AG04450 (cell line): ENCODE measurements around the gene LIN7B. TPM values are rescaled to one million over a fixed set of nuclear protein-coding genes. Genes with fewer than 3 reads are reported as not detected.
"Not testable (repeated sequence)": the region's sequence is repeated elsewhere in the genome, so short reads cannot be mapped to it uniquely, and the experiment has no call there.

ENCODE experiments used
- CTCF ChIA-PET: fragments of 300-600, 350-600 bp; formaldehyde crosslinking; extraction: SDS; loops from one replicate; lab custom pipeline; 2022; ENCODE audit warnings: antibody characterized with exemption, inconsistent platforms; lab: Charles Lee
- POLR2A ChIA-PET: fragments of 350-600 bp; formaldehyde crosslinking; extraction: SDS; loops from one replicate; lab custom pipeline; 2021; ENCODE audit warnings: antibody characterized with exemption, inconsistent platforms; lab: Yijun Ruan, JAX
- DNase-seq: peaks from one replicate; pipeline ENCODE4 v3.0.0-alpha.2; 2011; ENCODE audit warnings: low read depth, low spot score
- H3K27ac ChIP-seq: one replicate; pipeline ENCODE4 v1.5.1; 2012; ENCODE audit warnings: low read depth, low read length, control low read depth
- H3K27me3 ChIP-seq: one replicate; pipeline ENCODE4 v1.6.0; 2012; ENCODE audit warnings: low read length; ENCODE audit not compliant: control insufficient read depth, insufficient read depth
- H3K4me3 ChIP-seq: 2 replicates; pipeline ENCODE4 v1.5.1; 2011; ENCODE audit warnings: mild to moderate bottlenecking, low read depth, low read length, control low read depth
- H3K9me3 ChIP-seq: 2 replicates; pipeline ENCODE4 v1.5.1; 2012; ENCODE audit warnings: low read length; ENCODE audit not compliant: control insufficient read depth, insufficient read depth
- CTCF ChIP-seq: IDR thresholded peaks from 2 replicates; pipeline ENCODE4 v1.5.1; 2011; ENCODE audit warnings: low read depth, low read length, control low read depth, inconsistent platforms
- polyA plus RNA-seq: library from polyadenylated mRNA; depleted of rRNA; stranded (reverse); fragments of >200 nt; gene quantifications from 2 replicates; pipeline ENCODE4 v1.2.3, GENCODE V29; 2011

Gene LIN7B
- polyA plus RNA-seq, 1 experiment: 4.2 TPM

GRCh38 chr19:49145573-49146407, 31.6 kb downstream of the LIN7B start:
- CTCF ChIA-PET: interaction anchor here (0.7 to 2.5 kb wide), 15 partner anchors 11 to 148 kb away, joined by 3 to 13 read pairs (median 4); partner anchors contain the start of gene LIN7B
- H3K4me3 ChIP-seq: peak overlapping the region; percentile 47
- no peaks in the 10 kb centered on the region for H3K27me3 ChIP-seq
- H3K9me3 ChIP-seq: no peaks in the 10 kb centered on the region; the same call in 1 of the 2 replicates
- peak; percentile 82 for TF ChIP-seq CTCF
- DNase-seq: no peak
- no peak overlapping the region for H3K27ac ChIP-seq
- POLR2A ChIA-PET: interaction anchor here (1.1 to 1.3 kb wide), 2 partner anchors 31 to 48 kb away, joined by 3 read pairs; partner anchors contain the start of gene LIN7B

DNA sequence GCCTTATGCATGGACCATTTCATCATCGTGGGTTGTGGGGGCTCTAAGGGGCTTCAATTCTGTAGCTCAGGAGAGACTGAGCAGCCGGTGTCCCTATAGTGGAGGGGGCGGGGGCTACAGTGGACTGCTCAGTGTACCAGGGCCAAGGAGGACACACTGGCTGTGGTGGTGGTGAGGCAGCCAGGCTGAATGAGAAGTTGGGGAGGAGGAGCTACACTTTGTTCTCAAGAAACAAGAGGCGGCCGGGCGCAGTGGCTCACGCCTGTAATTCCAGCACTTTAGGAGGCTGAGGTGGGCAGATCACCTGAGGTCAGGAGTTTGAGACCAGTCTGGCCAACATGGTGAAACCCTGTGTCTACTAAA, 32.2 kb downstream of the LIN7B start:
- not testable (repeated sequence) for H3K27ac ChIP-seq, DNase-seq, H3K9me3 ChIP-seq, H3K27me3 ChIP-seq, H3K4me3 ChIP-seq
- POLR2A ChIA-PET: interaction anchor here (1.1 to 1.3 kb wide), 2 partner anchors 32 to 48 kb away, joined by 3 read pairs; partner anchors contain the start of gene LIN7B
- CTCF ChIA-PET: interaction anchor here (0.7 to 2.5 kb wide), 12 partner anchors 12 to 137 kb away, joined by 3 to 13 read pairs (median 4); partner anchors contain the start of gene LIN7B

DNA sequence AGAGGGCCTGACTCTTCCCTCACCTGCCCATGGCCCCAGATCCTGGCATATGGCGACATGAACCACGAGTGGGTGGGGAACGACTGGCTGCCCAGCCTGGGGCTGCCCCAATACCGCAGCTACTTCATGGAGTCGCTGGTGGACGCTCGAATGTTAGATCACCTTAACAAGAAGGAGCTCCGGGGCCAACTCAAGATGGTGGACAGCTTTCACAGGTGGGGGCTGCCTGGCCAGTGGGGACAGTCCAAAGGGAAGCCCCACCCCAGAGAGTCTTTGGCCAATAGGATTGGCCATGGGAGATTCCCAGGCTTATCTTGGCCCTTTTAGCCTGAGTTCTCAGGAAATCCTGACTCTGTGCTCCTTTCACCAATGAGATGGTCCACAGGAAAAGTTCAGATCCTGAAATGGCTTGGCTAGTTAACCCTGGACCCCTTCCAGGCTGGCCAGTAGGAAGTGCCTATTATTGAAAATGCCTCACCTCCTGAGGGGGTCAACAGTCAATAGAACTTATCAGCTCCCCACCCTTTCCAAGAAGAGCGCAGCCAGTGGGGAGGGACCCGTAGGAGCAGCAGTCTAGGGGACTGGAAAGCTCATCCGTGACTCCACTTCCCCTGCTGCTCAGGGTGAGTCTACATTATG, 34.0 kb downstream of the LIN7B start:
- no peak for TF ChIP-seq CTCF
- peaks cover 5% of the 10 kb centered on the region; the same call in 1 of the 2 replicates for H3K9me3 ChIP-seq
- no peak overlapping the region for H3K27ac ChIP-seq
- POLR2A ChIA-PET: no interaction called here
- DNase-seq: no peak
- CTCF ChIA-PET: interaction anchor here (0.7 to 2.5 kb wide), 2 partner anchors 50 to 51 kb away, joined by 3 to 13 read pairs; no protein-coding TSS in a partner anchor
- H3K27me3 ChIP-seq: no peaks in the 10 kb centered on the region
- H3K4me3 ChIP-seq: no peak overlapping the region

GRCh38 chr19:49148784-49149651, 34.8 kb downstream of the LIN7B start:
- no peak for TF ChIP-seq CTCF
- POLR2A ChIA-PET: interaction anchor here (0.7 to 1.2 kb wide), 2 partner anchors 29 to 34 kb away, joined by 3 to 4 read pairs; no protein-coding TSS in a partner anchor
- DNase-seq: peak; percentile 76
- Histone ChIP-seq H3K4me3 (peak overlapping the region; percentile 93), H3K27ac (peak overlapping the region; percentile 31), H3K9me3 (peaks cover 5% of the 10 kb centered on the region; the same call in 1 of the 2 replicates), H3K27me3 (no peaks in the 10 kb centered on the region)
- CTCF ChIA-PET: interaction anchor here (1.0 to 1.2 kb wide), 2 partner anchors 51 to 77 kb away, joined by 3 to 8 read pairs; no protein-coding TSS in a partner anchor
